ENCODE data around the gene PRELID3B.

DNA sequence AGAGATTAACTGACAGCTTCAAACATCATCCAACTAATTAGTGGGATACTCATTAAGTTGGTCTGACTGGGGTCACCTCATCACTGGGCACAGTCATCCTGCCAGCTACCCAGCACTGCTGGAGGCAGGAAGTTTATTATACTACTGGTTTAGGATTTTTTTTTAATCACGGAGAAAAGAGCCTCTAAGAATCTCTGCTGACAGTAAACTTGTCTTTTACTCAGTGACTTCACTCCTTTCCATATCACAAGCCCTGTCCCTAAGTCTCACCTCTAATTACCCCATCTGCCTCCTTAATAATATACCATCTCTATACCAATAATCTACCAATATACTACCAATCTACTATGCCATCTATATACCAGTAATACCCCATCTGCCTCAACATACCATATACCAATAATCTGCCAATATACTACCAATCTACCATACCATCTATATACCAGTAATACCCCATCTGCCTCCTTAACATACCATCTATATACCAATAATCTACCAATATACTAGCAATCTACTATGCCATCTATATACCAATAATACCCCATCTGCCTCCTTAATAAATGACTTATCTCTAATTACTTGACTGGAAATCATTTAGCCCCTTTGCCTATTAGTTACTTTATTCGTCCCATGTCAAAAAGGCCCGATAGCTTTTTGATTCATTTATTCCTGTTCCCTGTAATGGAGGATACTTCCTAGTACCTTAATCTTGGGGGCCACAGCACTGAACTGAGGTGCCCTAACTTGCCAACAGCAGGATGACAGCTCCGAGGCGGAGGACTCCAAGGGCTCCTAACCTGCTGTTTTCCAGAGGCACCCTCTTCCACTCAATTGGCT lies 15.5 kb downstream of the PRELID3B start:
- TF ChIP-seq, protein P1, sequence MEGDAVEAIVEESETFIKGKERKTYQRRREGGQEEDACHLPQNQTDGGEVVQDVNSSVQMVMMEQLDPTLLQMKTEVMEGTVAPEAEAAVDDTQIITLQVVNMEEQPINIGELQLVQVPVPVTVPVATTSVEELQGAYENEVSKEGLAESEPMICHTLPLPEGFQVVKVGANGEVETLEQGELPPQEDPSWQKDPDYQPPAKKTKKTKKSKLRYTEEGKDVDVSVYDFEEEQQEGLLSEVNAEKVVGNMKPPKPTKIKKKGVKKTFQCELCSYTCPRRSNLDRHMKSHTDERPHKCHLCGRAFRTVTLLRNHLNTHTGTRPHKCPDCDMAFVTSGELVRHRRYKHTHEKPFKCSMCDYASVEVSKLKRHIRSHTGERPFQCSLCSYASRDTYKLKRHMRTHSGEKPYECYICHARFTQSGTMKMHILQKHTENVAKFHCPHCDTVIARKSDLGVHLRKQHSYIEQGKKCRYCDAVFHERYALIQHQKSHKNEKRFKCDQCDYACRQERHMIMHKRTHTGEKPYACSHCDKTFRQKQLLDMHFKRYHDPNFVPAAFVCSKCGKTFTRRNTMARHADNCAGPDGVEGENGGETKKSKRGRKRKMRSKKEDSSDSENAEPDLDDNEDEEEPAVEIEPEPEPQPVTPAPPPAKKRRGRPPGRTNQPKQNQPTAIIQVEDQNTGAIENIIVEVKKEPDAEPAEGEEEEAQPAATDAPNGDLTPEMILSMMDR (IDR thresholded peaks at IDR 0.05), result no peak
- TF ChIP-seq POLR2AphosphoS5 (IDR thresholded peaks at IDR 0.05), result no peak

All from suprapubic skin (tissue), 3 donors.